ENCODE measurements around the gene MED26.

MED26 gene

DNA sequence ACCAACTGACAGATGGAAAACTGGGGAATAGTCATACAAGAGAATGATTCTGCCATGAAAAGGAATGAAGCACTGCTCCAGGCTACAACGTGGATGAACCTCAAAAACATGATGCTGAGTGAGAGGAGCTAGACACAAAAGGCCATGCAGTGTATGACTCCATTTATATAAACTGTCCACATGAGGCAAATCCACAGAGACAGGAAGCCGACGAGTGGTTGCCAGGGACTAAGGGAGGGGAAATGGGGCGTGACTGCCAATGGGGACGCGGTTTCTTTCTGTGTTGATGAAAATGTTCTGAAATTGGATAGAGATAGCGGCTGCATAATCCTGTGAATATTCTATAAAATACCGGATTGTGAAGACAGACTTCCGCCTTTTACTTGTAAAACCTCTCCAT is 21.7 kb upstream of the MED26 start:
- DNase-seq = no peak

DNA sequence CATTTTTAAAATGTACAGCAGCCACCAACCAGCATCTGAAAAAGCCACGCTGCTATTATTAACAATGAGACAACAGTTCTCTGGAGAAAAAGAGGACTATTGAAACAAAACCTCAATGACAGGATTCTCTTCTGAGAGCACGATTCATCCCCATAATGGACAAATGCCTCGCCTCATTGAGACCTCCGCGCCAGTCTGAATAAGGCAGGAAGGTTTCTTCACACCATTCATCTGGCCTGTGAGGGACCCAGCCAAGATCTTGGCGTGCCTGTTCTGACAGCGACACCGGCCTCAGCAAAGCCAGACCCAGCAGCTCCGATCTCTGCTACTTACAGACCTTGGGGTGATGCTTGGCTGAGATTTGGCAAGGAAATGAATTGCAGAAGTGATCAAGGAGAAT is 17.1 kb upstream of the MED26 start:
- no peak for DNase-seq

DNA sequence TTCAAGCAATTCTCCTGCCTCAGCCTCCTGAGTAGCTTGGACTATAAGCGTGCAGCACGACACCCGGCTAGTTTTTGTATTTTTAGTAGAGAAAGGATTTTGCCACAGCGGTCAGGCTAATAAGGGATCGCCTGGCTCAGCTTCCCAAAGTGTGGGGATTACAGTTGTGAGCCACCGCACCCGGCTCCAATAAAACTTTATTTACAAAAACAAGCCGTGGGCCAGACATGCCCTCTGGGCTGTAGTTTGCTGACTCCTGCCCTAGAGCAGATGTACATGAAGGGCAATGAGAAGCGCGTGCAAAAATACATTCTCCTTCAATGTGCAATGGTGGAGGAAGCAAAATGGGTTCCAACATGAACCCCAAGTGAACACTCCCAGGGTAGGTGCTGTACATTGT is 13.7 kb upstream of the MED26 start:
- DNase-seq = no peak

DNA sequence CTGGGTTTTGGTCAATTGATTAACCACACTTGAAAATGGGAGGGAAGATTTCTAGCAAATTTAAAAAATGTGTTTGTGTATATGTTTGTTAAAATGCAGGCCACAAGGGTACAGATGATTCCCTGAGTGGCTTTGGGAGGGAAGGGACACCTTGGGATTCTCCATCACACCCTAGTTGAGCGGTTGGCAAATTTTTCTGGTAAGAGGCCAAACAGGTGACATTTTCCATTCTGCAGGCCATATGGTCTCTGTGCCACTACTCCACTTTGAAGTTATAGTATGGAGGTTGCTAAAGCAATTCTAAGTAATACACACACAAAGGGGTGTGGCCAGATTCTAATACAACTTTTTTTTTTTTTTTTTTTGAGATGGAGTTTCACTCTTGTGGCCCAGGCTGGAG is 12.9 kb upstream of the MED26 start:
- no peak for DNase-seq

DNA sequence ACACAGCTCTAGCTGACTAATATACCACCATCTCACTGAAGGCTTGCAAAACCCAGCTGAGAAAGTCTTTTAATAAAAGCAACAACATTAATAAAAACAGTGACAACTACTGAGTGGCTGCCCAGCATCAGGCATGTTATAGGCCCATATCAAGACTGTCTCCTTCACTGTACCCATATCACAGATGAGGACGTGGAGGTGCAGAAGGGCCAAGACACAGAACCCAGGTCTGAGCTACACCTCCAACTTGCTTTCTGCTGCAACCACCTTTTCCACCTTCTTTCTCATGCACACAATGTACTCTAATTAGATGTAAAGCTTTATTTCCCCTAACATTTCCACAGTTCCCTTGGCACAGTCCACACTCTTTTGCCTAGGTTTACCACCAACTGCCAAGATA is 10.7 kb upstream of the MED26 start:
- no peak for DNase-seq

DNA sequence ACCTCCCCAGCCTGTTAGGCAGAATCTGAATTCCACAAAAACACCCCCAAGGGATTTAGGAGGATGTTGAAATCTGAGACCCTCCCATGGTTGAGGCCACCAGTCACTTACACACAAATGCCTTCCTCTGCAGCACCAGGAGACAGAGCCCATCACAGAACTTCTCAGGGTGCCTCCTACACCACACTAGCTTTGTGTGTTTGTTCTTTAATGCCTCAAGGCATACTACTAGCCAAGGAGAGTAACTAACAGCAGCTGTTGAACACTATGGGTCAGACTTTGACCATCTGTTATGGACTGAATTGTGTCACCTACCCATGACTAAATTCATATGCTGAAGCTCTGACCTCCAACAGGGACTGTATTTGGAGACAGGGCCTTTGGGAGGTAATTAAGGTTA is 9.5 kb upstream of the MED26 start:
- DNase-seq = no peak

DNA sequence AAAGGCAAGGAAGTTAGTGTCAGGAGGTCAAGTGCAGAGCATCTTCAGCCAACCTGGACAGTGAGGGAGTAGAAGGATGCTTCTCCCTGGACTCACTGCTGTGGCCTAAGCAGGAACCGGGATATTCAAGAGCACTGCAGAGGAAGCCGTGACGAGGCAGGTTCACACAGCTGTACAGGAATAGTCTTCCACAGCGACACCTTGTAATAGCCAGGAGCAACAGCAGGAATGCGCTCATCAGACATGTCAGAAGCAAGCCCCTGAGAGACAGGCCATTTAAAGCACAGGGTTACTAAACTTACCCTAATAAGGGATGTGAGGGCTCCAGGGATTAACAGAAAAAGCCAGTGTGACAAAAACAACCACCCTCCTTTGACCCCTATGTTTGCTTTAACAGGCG is 3.5 kb upstream of the MED26 start:
- DNase-seq = no peak

DNA sequence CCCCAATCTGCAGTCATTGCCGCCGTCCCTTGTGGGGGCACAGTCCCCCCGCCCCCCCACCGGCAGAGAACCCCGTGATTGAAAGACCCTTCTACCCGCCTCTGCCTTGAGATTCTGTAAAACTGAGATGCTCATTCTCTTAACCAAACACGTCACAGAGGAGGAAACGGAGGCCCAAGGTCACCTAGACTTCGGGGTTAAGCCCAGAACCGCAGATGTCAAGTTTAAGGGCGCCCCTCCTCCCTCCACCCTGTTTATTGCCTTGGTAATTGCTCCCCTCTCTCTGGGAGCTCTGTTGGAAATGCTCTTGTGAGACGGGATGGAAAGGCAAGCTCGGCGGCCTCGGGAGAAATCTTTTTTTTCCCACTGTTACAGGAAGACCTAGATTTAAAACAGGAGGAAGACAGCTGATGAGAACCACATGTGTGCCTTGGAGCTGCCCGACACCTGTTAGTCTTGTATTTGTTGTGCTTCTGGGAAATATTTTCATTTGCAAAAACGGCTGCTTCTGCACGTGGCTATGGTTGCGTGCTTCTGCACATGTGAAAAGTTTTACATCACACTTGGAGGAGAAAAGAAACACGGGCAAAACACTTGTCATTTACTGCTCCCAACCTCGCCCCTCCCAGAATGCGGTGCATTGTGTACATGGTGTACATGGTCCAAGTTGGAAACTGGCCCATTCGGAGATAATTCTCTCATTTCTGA is 1.1 kb upstream of the MED26 start:
- peak; percentile 56 for DNase-seq

DNA sequence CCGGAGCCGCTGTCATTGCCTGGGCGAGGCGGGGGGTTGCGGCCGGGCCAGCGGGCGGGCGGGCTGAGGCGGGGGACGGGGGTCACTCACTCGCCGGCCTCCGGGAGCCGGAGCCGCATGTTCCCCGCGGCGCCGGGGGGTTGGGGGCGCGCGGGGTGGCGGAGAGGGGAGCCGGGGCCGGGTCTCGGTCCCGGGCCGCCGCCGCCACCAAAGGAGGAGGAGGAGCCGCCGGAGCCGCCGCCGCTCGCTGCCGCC is 149 bp downstream of the MED26 start:
- DNase-seq = no peak

DNA sequence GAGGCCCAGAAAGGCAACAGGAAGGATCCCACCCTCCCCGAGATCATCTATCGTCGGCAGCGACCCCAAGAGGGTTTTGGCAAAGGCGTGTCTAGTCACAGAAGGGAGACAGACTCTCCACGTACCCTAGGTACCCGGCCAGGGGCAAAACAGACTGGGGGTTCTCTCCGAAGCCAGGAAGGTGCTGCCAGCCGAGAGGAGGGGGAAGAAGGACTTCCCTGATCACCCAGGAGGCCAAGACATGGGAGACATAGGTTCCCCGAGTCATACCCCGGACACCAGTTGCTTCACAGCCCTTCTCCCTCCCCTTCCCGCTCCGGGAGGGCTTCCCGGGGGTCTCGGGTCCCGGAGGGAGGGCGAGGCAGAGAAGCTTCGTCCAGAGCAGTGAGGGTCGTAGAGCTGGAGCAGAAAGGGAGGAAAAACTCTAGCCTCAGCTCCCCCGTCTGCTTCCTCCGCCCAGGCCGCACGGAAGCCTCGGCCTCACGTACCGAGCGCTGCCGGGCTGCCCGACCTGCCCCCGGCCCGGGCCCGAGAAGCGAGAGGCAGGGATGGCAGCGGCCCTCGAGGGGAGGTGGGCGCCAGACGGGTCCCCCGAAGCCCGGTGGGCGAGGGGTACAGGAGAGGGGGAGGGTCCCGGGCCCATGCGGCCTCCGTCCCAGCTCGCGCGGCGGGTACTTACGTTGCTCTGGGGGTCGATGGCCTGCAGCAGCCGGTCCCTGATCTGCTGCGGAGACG is 644 bp downstream of the MED26 start:
- DNase-seq = no peak

DNA sequence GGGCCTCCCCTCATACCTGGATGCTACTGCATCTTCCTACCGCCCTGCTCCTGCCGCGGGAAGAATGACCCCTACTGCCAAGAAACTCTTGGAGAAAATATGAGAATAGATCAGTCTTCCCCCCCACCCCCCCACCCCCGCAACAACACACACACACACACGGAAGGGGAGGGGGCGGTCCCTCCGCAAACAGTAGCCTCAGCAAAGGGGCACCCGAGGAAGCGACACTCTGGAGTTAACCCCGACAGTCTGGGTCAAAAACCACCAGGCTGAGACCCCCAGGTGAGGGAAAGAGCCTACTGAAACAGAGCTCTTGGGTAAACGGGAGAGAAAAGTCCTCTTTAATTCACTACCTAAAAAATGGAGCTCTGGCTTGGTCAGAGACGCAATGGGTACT is 1.2 kb downstream of the MED26 start:
- no peak for DNase-seq

DNA sequence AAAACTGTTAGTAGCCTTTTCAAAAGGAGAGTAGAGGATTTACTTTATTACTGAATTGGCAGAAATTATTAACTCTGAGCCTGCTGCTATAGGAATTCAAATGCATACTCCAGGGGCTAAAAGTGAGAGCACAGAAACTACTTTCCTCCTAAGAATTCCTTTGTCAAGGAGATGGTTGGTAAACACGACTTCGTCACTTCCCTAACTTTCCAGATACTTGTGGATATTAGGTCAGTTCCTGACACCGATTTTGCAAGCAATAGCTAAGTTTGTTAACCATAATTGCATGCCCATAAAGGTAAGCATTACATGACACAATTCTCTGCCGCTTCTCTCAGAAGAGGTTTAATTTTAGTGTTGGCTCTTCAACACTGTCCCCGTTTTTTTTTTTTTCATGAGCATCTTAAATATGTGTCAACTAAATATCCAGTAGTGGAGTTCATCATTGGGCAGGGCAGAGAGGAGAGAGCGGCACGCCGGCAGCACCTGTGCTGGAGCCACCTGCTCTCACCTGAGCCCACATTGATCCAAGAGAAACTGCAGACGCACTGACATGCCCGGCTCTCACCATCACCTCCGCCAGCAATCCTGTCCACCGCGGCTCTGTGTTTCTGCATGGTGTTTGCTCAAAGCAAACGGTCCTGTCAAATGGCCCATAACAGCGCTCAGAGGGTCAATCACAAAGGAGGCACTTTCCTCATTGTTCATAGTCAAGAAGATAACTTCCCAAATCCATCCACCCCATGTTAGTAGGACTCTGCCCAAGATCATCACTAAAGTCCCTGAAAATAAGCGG is 2.6 kb downstream of the MED26 start:
- DNase-seq = no peak

DNA sequence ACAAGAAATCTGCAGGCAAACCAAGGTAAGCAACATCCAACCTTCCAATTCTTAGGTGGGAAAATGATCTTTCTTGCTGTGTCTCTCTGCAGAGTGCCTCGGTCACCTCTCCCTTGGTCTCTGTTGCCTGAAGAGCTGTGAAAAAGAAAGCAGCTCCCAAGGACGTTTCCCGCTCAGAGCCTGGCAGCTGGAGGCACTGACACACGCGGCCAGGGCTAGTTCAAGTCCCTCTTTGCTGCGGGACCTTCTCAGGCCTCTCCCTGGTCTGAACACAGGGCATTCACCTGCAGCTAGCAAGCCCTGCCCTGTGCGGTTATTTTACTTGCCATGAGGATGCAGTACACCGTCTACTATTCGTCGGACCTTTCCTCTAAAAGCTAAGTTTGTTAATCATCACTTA is 3.8 kb downstream of the MED26 start:
- DNase-seq = no peak

DNA sequence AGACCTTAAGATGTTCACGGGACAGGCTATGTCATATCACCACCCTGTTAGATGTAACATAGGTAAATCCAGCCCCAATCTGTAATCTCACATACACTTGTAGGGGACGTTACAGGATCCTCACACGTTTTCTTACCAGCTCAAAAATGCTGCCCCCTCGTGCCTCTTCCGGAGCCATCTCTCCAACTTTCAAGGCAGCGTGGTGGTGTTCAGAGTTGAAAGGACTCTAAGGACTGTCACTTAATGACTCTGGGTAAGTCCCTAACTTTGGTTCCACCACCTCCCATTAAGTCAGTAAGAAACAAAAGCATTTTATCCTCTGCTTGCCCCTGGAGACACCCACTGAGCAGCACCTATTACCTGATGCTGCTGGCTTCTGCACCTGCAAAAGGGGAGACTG is 4.4 kb downstream of the MED26 start:
- no peak for DNase-seq

DNA sequence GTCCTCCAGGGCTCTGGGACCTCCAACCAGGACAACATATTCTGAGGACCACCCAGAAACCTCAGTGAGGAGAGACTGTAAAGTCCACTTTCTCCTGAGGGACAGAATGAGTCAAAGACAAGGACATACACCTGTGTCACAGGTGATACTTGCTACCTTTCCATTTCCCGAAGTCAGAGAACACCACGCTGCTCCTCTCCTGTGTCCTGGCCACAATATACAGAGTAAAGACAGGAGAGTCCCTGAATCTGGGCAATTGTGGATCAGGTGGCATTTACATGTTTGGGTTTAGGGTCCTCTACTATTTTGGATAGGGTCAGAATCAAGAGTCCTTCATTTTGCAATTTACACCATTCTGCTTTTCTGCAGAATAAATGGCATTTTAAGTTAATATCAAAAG is 4.9 kb downstream of the MED26 start:
- no peak for DNase-seq

DNA sequence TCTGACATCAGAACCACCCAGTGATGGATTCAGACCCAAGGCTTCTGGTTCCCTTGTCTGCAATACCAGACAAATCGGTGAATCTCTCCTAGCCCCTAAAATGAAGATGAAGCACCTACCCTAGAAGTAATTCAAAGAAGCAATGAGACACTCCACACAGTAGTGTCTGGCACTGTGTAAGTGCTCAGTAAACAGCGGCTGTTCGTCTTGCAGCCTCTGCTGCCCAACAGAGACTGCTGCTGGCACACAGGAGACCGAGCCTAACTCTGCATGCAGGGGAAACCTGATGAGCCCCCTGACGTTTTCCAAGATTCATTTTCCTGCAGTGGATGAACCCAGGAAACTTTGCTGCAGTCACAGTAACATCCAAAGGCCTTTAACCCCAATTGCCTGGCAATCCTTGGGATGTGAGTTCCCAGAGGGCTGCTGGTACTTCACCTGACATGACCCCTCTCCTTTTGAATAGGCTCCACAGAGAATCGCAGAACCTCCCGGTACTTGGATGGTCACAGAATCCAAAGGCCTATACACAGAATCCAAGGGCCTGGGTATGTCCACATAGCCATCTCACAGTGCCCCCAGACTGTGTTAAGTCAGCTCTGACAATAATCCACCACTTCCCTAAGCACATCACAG is 6.7 kb downstream of the MED26 start:
- DNase-seq = no peak

DNA sequence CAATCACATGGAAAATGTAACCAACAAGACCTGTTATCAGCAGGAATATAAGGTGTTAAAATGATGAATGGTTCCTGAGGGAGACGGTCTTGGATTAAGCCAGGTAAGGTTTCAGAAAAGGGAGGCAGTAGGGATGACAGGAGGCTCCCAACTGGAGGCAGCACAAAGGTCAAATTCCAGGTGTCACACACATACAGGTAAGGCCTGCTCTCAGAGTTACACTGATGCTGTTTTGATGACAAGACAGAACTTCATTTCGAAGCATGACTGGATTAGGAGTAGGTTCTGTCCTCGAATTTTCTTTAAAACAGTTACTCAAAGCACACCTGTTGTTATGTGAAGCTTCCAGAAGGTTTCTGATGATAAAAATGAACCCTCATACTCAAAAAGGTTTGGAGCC is 7.4 kb downstream of the MED26 start:
- no peak for DNase-seq

DNA sequence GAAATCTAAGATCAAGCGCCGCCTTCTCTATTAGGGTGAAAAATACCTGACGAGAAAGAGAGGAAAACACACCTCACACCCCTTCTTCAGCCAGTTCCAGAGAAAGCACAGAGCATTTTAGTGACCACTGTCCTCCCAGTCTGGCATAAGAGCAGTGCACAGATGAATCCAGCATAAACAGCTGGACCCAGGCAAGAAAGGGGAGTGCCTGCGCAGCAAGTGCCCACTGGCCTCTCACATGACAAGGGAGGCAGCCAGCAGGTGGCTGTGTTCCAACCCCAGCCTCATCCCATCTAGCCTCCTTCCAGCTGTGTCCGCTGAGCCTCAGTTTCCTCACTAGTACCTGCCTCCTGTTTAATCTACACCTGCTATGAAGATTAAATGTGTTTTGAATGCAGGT is 8.0 kb downstream of the MED26 start:
- no peak for DNase-seq

DNA sequence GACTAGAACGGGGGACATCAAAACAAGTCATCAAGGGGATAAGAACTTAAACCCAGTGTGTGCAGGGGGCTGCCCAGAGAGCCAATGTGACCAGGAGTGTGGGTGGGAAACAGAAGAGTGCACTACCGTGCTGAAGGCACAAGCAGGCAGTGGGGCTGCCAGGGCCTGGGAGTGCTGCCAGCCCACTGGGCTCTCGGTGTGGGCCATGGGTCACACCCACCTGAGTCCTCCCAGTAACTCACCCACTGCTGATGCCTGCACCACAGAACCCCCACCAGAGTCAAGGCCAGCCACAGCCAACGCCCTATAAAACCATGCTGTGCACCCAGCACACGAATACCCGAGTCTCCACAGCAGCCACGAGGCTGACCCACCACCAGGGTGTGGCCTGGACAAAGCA is 8.5 kb downstream of the MED26 start:
- no peak for DNase-seq

DNA sequence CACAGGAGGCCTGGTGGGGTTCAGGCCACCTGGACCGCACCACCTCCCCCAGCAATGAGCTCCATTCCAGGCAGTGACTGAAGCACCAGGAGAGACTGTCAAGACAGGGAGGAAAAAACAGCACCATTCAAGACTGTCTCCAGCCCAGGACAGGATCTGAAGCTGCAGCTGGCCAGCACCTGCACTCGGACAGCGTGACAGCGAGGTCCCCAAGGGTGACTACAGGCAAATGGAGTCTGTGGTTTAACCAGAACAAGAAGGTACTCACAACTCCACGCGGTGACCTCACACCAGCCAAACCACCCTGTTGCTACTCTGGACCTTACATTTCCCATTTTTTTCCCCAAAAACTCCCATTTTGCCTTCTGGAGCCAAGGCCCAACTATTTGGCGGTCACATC is 9.8 kb downstream of the MED26 start:
- DNase-seq = no peak

DNA sequence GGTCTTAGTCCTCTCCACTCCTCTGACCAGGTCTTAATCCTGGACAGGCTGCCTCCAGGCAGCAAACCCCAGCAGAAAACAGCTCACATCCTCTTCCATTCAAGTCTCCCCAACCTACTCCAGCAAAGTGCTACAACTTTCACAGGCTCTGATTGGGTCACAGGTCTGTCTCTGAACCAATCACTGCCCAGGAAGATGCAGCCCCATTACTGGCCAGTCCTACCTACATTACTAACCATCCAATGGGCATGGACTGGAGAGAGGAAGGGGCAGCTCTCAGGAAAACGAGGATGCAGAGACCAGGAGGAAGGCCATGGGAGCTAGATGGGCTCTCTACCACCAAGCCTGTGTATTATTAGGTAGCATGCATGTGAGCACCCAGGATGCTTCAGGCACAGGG is 12.2 kb downstream of the MED26 start:
- DNase-seq = no peak

DNA sequence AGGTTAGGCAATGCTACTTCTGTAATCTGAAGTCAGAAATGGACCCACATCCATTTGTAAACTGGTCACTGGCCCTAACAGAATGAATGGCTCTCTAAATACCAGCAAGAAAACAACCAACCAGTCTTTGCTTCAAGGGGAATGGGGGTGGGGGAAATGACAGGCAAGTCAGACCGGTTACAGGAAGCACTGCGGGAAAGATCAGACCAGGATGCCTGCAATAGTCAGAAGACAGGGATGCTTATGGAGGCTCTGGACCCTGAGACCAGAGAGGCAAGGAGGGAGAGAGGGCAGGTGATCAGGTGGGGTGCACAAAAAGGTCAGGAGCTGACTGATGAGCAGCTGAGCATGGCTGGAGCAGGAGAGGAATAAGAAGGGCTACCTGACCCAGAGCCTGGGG is 13.1 kb downstream of the MED26 start:
- DNase-seq = no peak

DNA sequence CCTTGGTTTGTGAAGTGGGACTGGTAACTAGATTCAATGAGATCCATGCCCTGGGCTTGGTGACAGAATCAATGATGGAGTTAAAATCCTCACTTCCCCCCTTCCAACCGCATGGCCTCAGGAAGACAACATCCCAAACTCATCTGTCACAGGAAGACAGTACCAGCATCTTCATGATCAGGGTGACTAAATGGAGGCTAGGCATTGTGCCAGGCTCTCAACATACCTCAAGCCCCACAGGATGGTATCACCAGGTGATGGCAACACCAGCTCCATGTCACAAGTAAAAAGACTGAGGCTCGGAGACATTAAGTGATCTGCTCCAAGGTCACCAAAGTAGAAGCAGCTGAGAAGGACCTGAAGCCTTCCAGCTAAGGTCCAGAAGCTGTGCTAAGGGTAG is 14.2 kb downstream of the MED26 start:
- no peak for DNase-seq

DNA sequence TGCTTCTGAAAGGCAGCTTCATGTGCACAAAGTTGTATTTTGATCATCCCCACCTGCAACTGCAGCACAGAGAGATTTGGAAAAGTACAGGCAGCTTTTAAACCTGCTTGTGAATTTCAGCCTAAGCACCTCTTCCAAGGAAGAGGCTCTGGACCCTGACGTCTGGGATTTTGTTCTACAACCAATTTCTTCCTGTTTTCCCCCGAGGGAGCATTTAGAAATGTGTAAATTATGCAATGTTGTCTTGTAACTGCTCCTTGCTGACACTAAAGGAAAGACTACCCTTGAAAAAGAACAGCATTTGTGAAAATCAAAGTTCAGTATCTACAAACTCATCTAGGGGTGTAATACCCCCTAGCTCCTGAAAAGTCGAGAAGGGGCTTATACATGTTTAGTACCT is 15.4 kb downstream of the MED26 start:
- no peak for DNase-seq

All from NCI-H146 (cell line).